Sigmoid colon (tissue), 7 donors: ENCODE measurements around the gene NLGN1. TPM values are rescaled to one million over a fixed set of nuclear protein-coding genes. Genes with fewer than 3 reads are reported as not detected.

Experiments used
- DNase-seq: peaks from one replicate; pipeline ENCODE4 v3.0.0-alpha.2; 2019
- H3K27ac ChIP-seq, 4 donors: fragments of 200-600 bp; sonication (generic); one replicate each; pipeline ENCODE4 v1.5.1; 2016 to 2019; ENCODE audit warnings: mild to moderate bottlenecking in 1 of 4
- H3K27me3 ChIP-seq, 3 donors: fragments of 200-600 bp; sonication (generic); one replicate each; pipeline ENCODE4 v1.5.1; 2019; ENCODE audit warnings: mild to moderate bottlenecking in 1 of 3
- H3K36me3 ChIP-seq, 4 donors: fragments of 200-600 bp; sonication (generic); one replicate each; pipeline ENCODE4 v1.5.1; 2016 to 2019
- H3K4me1 ChIP-seq, 4 donors: fragments of 200-600 bp; sonication (generic); one replicate each; pipeline ENCODE4 v1.5.1; 2017 to 2019
- H3K4me3 ChIP-seq, 4 donors: fragments of 200-600 bp; sonication (generic); one replicate each; pipeline ENCODE4 v1.5.1; 2017 to 2019; ENCODE audit warnings: mild to moderate bottlenecking in 2 of 4, moderate library complexity in 1 of 4
- H3K9me3 ChIP-seq, 4 donors: fragments of 200-600 bp in 3 of 4; sonication (generic) in 3 of 4; one replicate each; pipeline versions ENCODE4 v1.5.1 to v1.6.1; 2013 to 2019
- CTCF ChIP-seq, 4 experiments: fragments of 450-650 bp in 3 of 4; fragments of 200-600 bp in 1 of 4; IDR thresholded peaks; one replicate each; pipeline ENCODE4 v1.5.1; 2016 to 2019; ENCODE audit warnings: antibody characterized with exemption in 4 of 4, mild to moderate bottlenecking in 3 of 4, moderate library complexity in 2 of 4
- EP300 ChIP-seq, 4 donors: sonication (generic); formaldehyde crosslinking; IDR thresholded peaks; one replicate each; pipeline ENCODE4 v1.6.1; 2017; ENCODE audit warnings: antibody characterized with exemption in 4 of 4
- POLR2A ChIP-seq, 2 donors: fragments of 450-650 bp; IDR thresholded peaks; one replicate each; pipeline ENCODE4 v1.6.1; 2016; ENCODE audit warnings: antibody characterized with exemption in 2 of 2, mild to moderate bottlenecking in 2 of 2, moderate library complexity in 2 of 2
- POLR2AphosphoS5 ChIP-seq, 4 donors: sonication (generic); formaldehyde crosslinking; IDR thresholded peaks; one replicate each; pipeline ENCODE4 v1.6.1; 2017; ENCODE audit warnings: antibody characterized with exemption in 4 of 4
- WGBS, 2 donors: extraction: QIAGEN DNeasy Blood & Tissue Kit; methylation state at CpG; one replicate each; pipeline ENCODE4 v1.1.7; 2013; 5-methylcytosine and 5-hydroxymethylcytosine counted together
- intact Hi-C: fragments of 100-400 bp; cut with DNase I; formaldehyde crosslinking; loops from one replicate; pipeline ENCODE4 v1.15.1; 2023
- polyA plus RNA-seq, 3 donors: library from polyadenylated mRNA; stranded (reverse); fragments of 200-250 nt; gene quantifications; one replicate each; pipeline ENCODE4 v1.2.3, GENCODE V29; 2013
- total RNA-seq, 4 donors: library from RNA; depleted of rRNA; stranded (reverse); fragments of >200 nt; gene quantifications; one replicate each; pipeline ENCODE4 v1.1.0, GENCODE V29; 2016
- donor health status: healthy with polysubstance abuse.
- donor health status: Bipolar disorder and iron deficiency.
- donor health status: healthy.

NLGN1 gene
- total and polyA plus RNA-seq, 7 donors = under 0.01 to 33.5 (median 28.3) TPM; not detected in 1

GRCh38 chr3:173869766-173870165, 472.2 kb downstream of the NLGN1 start:
- Histone ChIP-seq H3K27ac (no peak overlapping the region), H3K4me1 (no peaks in the 10 kb centered on the region), H3K9me3 (no peaks in the 10 kb centered on the region), H3K36me3 (no peaks in the 10 kb centered on the region), H3K27me3 (no peaks in the 10 kb centered on the region), H3K4me3 (no peak overlapping the region)
- TF ChIP-seq POLR2A (IDR thresholded peaks at IDR 0.05) = no peak
- no peak for TF ChIP-seq EP300 (IDR thresholded peaks at IDR 0.05)
- no peak for TF ChIP-seq CTCF (IDR thresholded peaks at IDR 0.05)
- TF ChIP-seq POLR2AphosphoS5 (IDR thresholded peaks at IDR 0.05) = no peak
- intact Hi-C loops = no loop called here
- 68 to 85% methylated on average over 3 of the region's 3 CpGs for WGBS, 2 donors
- DNase-seq = no peak

DNA sequence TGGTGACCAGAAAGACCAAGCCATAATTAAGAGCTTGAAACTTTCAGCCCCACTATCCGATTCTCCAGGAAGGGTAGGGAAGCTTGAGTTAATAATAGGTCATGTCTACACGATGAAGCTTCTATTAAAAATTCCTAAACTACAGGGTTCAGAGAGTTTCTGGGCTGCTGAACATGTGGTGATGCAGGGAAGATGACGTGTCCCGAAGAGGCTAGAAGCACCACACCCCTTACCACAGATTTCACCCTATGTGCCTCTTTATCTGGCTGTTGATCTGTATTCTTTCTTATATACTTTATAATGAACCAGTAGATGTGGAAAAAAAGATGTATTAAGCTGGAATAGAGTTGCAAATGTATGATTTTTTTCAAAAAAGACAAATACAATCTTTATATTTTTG, 473.4 kb downstream of the NLGN1 start:
- Histone ChIP-seq H3K27me3 (no peaks in the 10 kb centered on the region), H3K36me3 (no peaks in the 10 kb centered on the region), H3K9me3 (no peaks in the 10 kb centered on the region), H3K4me3 (no peak overlapping the region), H3K27ac (no peak overlapping the region), H3K4me1 (no peaks in the 10 kb centered on the region)
- intact Hi-C loops = no loop called here
- no peak for TF ChIP-seq POLR2A (IDR thresholded peaks at IDR 0.05)
- TF ChIP-seq EP300 (IDR thresholded peaks at IDR 0.05) = no peak
- no peak for TF ChIP-seq POLR2AphosphoS5 (IDR thresholded peaks at IDR 0.05)
- TF ChIP-seq CTCF (IDR thresholded peaks at IDR 0.05) = no peak
- 76 to 89% methylated on average over 4 of the region's 4 CpGs for WGBS, 2 donors
- DNase-seq = no peak

- Histone ChIP-seq H3K4me3 (no peak overlapping the region), H3K27ac (no peak overlapping the region), H3K27me3 (no peaks in the 10 kb centered on the region), H3K36me3 (no peaks in the 10 kb centered on the region), H3K9me3 (peaks cover 0 to 2% (median 0%) of the 10 kb centered on the region in 4 donors), H3K4me1 (no peaks in the 10 kb centered on the region)
- DNase-seq = no peak
- TF ChIP-seq CTCF (IDR thresholded peaks at IDR 0.05) = no peak
- TF ChIP-seq EP300 (IDR thresholded peaks at IDR 0.05) = no peak
- TF ChIP-seq POLR2A (IDR thresholded peaks at IDR 0.05) = no peak
- no peak for TF ChIP-seq POLR2AphosphoS5 (IDR thresholded peaks at IDR 0.05)
- intact Hi-C loops = no loop called here
Observed at GRCh38 chr3:173875790-173876189, 478.2 kb downstream of the NLGN1 start.

- TF ChIP-seq CTCF (IDR thresholded peaks at IDR 0.05) (no peak), POLR2A (IDR thresholded peaks at IDR 0.05) (no peak), EP300 (IDR thresholded peaks at IDR 0.05) (no peak), POLR2AphosphoS5 (IDR thresholded peaks at IDR 0.05) (no peak)
- Histone ChIP-seq H3K4me3 (no peak overlapping the region), H3K27ac (no peak overlapping the region), H3K9me3 (peaks cover 0 to 2% (median 0%) of the 10 kb centered on the region in 4 donors), H3K27me3 (no peaks in the 10 kb centered on the region), H3K4me1 (no peaks in the 10 kb centered on the region), H3K36me3 (no peaks in the 10 kb centered on the region)
- DNase-seq = no peak
- intact Hi-C loops = no loop called here
Observed at GRCh38 chr3:173876476-173876875, 478.9 kb downstream of the NLGN1 start.

DNA sequence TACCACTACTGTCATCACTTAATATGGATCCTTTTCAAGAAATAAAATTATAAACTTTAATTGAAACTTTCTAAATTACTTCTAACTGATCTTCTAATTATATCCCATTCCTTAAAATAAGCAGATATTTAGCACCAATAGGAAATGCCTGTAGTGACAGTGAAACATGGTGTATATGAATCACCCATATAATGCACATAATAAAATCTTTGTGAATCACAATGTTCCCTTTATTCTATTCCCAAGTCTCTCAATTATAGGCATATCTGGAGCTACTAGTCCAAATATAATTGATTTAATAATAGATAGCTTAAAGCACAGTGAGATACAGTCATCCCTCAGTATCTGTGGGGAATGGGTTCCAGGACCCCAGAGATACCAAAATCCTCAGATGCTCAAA, 490.3 kb downstream of the NLGN1 start:
- intact Hi-C loops = no loop called here
- TF ChIP-seq POLR2AphosphoS5 (IDR thresholded peaks at IDR 0.05) (no peak), CTCF (IDR thresholded peaks at IDR 0.05) (no peak), EP300 (IDR thresholded peaks at IDR 0.05) (no peak), POLR2A (IDR thresholded peaks at IDR 0.05) (no peak)
- Histone ChIP-seq H3K27ac (no peak overlapping the region), H3K27me3 (no peaks in the 10 kb centered on the region), H3K36me3 (no peaks in the 10 kb centered on the region), H3K4me3 (no peak overlapping the region), H3K9me3 (no peaks in the 10 kb centered on the region), H3K4me1 (peaks cover 0 to 28% (median 13%) of the 10 kb centered on the region in 4 donors)
- DNase-seq = no peak
